HG02798 (cell line): Measurements from ENCODE around the gene ORAI3.

Experiments
- ATAC-seq: cut with Tn5 transposase; IDR thresholded peaks from one replicate; pipeline ENCODE4 v1.9.1; 2021; ENCODE audit warnings: mild to moderate bottlenecking; ENCODE audit not compliant: unreplicated experiment, poor library complexity

ORAI3 gene

DNA sequence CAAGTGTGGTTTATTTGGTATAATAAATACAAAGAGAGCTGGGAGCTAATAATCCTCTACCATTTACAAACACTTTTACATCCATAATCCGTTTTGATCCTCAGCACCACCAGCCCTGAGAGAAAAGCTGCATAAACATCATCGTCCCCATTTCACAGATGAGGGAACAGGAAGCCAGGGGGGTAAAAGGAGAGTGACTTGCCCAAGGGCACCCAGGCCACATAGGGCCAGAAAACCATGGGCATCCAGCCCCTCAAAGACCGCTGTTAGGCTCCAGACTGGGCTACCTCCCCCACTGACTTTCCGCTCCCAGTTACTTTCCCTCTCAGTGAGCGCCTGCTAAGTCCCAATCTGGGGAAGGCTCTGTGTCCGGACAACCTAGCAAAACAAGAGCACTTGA lies 54.9 kb downstream of the ORAI3 start:
- ATAC-seq = no peak
